Mesenchymal stem cell (in vitro differentiated cells and primary cell): Measurements from ENCODE around the gene ITFG1.

Experiments used
- DNase-seq: peaks from one replicate; pipeline ENCODE4 v3.0.0-alpha.2; 2013
- H2AFZ ChIP-seq: one replicate; pipeline ENCODE4 v1.6.1; 2013; ENCODE audit warnings: low read depth, mild to moderate bottlenecking, control low read depth, inconsistent platforms, low read length, moderate library complexity
- H2AK5ac ChIP-seq: 2 replicates; pipeline ENCODE4 v1.6.1; 2013; ENCODE audit warnings: low read length, moderate library complexity, mild to moderate bottlenecking, inconsistent platforms; ENCODE audit not compliant: severe bottlenecking
- H2BK120ac ChIP-seq: one replicate; pipeline ENCODE4 v1.6.1; 2013; ENCODE audit warnings: low read depth, mild to moderate bottlenecking, inconsistent platforms, low read length, moderate library complexity
- H2BK12ac ChIP-seq, 2 experiments: one replicate each; pipeline ENCODE4 v1.6.1; 2013; ENCODE audit warnings: inconsistent platforms in 2 of 2, low read length in 2 of 2, mild to moderate bottlenecking in 2 of 2, moderate library complexity in 2 of 2, control low read depth in 1 of 2
- H2BK15ac ChIP-seq: one replicate; pipeline ENCODE4 v1.6.1; 2013; ENCODE audit warnings: mild to moderate bottlenecking, low read depth, inconsistent platforms; ENCODE audit not compliant: poor library complexity, severe bottlenecking
- H2BK5ac ChIP-seq: 2 replicates; pipeline ENCODE4 v1.6.1; 2013; ENCODE audit warnings: low read depth, mild to moderate bottlenecking, low read length, control low read depth, inconsistent platforms; ENCODE audit not compliant: poor library complexity, severe bottlenecking
- H3K14ac ChIP-seq, 2 experiments: one replicate each; pipeline ENCODE4 v1.6.1; 2013; ENCODE audit warnings: inconsistent platforms in 2 of 2, low read length in 2 of 2, control low read depth in 1 of 2, mild to moderate bottlenecking in 1 of 2, moderate library complexity in 1 of 2
- H3K18ac ChIP-seq, 2 experiments: one replicate each; pipeline ENCODE4 v1.6.1; 2013; ENCODE audit warnings: inconsistent platforms in 2 of 2, low read length in 2 of 2, control low read depth in 1 of 2, low read depth in 1 of 2, mild to moderate bottlenecking in 1 of 2
- H3K23ac ChIP-seq, 2 experiments: one replicate each; pipeline ENCODE4 v1.6.1; 2013; ENCODE audit warnings: inconsistent platforms in 2 of 2, low read length in 2 of 2, mild to moderate bottlenecking in 2 of 2, moderate library complexity in 2 of 2, control low read depth in 1 of 2
- H3K27ac ChIP-seq: 2 replicates; pipeline ENCODE4 v1.5.1; 2013; ENCODE audit warnings: mild to moderate bottlenecking, moderate library complexity, low read length, control low read depth, inconsistent platforms; ENCODE audit not compliant: poor library complexity, severe bottlenecking
- H3K27me3 ChIP-seq, 2 experiments: 2 replicates each; pipeline versions ENCODE4 v1.6.1 to v1.7.0; 2013; ENCODE audit warnings: low read length in 2 of 2, mild to moderate bottlenecking in 2 of 2, moderate library complexity in 2 of 2, control low read depth in 1 of 2, inconsistent platforms in 1 of 2; ENCODE audit not compliant: control insufficient read depth in 1 of 2, insufficient read depth in 1 of 2
- H3K36me3 ChIP-seq, 2 experiments: 2 replicates each; pipeline versions ENCODE4 v1.6.1 to v1.7.0; 2013; ENCODE audit warnings: low read length in 2 of 2, control low read depth in 1 of 2, inconsistent platforms in 1 of 2, low read depth in 1 of 2, mild to moderate bottlenecking in 1 of 2; ENCODE audit not compliant: insufficient read depth in 2 of 2, control insufficient read depth in 1 of 2
- H3K4ac ChIP-seq, 2 experiments: one replicate each; pipeline ENCODE4 v1.6.1; 2013; ENCODE audit warnings: inconsistent platforms in 2 of 2, low read length in 2 of 2, mild to moderate bottlenecking in 2 of 2, moderate library complexity in 2 of 2, control low read depth in 1 of 2, low read depth in 1 of 2
- H3K4me1 ChIP-seq: 2 replicates; pipeline ENCODE4 v1.6.1; 2013; ENCODE audit warnings: low read depth, low read length, control low read depth; ENCODE audit not compliant: control insufficient read depth, insufficient read depth
- H3K4me2 ChIP-seq: 2 replicates; pipeline ENCODE4 v1.6.1; 2013; ENCODE audit warnings: low read length, mild to moderate bottlenecking, inconsistent platforms; ENCODE audit not compliant: poor library complexity, severe bottlenecking
- H3K4me3 ChIP-seq, 2 experiments: 2 replicates each; pipeline versions ENCODE4 v1.5.1 to v1.7.0; 2013; ENCODE audit warnings: low read length in 2 of 2, mild to moderate bottlenecking in 2 of 2, control low read depth in 1 of 2, low read depth in 1 of 2; ENCODE audit not compliant: insufficient read depth in 1 of 2
- H3K79me1 ChIP-seq: replicated peaks from 2 replicates; pipeline ENCODE4 v1.6.1; 2013; ENCODE audit warnings: mild to moderate bottlenecking, control low read depth, low read length, inconsistent platforms; ENCODE audit not compliant: poor library complexity, severe bottlenecking
- H3K9ac ChIP-seq: 2 replicates; pipeline ENCODE4 v1.7.0; 2013; ENCODE audit warnings: mild to moderate bottlenecking, low read length, moderate library complexity
- H3K9me3 ChIP-seq: 2 replicates; pipeline ENCODE4 v1.7.0; 2013; ENCODE audit warnings: mild to moderate bottlenecking, low read length; ENCODE audit not compliant: control insufficient read depth
- H4K8ac ChIP-seq: one replicate; pipeline ENCODE4 v1.6.1; 2013; ENCODE audit warnings: inconsistent platforms, mild to moderate bottlenecking, low read length, moderate library complexity
- H4K91ac ChIP-seq: one replicate; pipeline ENCODE4 v1.6.1; 2013; ENCODE audit warnings: mild to moderate bottlenecking, low read length, inconsistent platforms
- WGBS: methylation state at CpG from one replicate; pipeline ENCODE4 v1.1.7; 2013; ENCODE audit warnings: mixed read lengths; 5-methylcytosine and 5-hydroxymethylcytosine counted together

ITFG1 gene

DNA sequence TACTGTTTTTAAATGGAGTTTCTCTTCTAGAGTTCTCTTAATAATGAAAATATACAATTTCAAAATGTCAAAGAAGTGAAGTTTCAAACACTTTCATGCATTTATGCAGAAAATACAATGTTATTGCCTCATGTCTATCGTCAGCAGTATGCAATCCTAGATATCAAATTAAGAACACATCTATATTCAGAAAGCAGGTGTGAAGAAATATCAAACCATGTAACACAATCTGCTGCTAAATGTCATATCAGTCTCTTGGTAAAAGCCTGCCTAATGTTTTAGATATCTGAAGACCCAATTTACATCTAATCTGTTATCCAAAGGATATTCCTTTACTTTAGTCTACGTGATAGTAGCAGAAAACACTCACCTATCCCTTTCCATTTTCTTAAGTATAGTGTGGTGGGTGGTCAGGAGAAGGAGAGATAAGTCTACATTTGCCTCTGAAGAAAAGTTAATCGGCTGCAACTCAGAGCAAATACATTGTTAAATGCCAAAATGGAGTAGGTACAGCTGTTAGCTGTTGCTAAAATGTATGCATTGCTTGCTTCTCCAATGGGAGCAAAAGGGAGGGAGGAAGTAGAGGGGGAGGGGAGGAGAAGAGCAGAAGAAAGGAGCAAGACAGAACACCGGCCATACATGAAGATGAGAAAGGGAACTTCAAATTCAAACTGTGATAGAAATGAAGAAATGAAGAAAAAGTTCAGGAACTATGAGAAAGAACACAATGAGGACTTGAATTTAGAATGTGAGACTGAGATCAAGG lies 64.9 kb downstream of the ITFG1 start:
- Histone ChIP-seq H3K36me3 (peaks cover 2 to 12% of the 10 kb centered on the region in 2 experiments), H2BK120ac (no peak overlapping the region), H4K8ac (no peak overlapping the region), H3K79me1 (peaks cover 6% of the 10 kb centered on the region), H3K23ac (no peak overlapping the region), H3K9ac (no peak overlapping the region), H3K27ac (no peak overlapping the region), H3K4me1 (peaks cover 4% of the 10 kb centered on the region), H2BK15ac (no peak overlapping the region), H3K27me3 (no peaks in the 10 kb centered on the region), H3K18ac (no peak overlapping the region), H2BK5ac (no peak overlapping the region), H4K91ac (no peak overlapping the region), H2AK5ac (no peak overlapping the region), H2BK12ac (no peak overlapping the region), H3K4me2 (no peak overlapping the region), H3K4ac (no peak overlapping the region), H3K4me3 (no peak overlapping the region), H3K9me3 (no peaks in the 10 kb centered on the region), H2AFZ (no peak overlapping the region), H3K14ac (no peak overlapping the region)
- DNase-seq: no peak
- WGBS: 93% methylated on average over 3 of the region's 4 CpGs

DNA sequence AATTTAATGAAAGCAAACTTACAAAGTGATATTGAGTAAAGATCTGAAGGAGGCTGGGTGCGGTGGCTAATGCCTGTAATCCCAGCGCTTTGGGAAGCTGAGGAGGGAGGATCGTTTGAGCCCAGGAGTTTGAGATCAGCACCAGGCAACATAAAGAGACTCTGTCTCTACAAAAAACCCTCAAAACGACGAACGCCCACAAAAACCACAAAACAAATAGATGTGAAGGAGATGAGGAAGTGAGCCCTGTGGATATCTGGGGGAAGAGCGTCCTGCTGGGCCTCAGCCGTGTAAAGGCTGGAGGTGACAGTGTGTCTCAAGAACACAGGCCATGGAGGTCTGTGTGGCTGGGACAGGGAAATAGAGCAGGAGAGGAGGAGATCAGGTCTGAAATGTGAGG lies 68.8 kb downstream of the ITFG1 start:
- H2BK12ac ChIP-seq: no peak overlapping the region
- WGBS: 61% methylated on average over 3 of the region's 8 CpGs
- no peak overlapping the region for H3K4me2 ChIP-seq
- peak overlapping the region in 1 of 2 experiments; percentile 42 for H3K14ac ChIP-seq
- H3K9ac ChIP-seq: no peak overlapping the region
- H3K9me3 ChIP-seq: no peaks in the 10 kb centered on the region
- H3K4me1 ChIP-seq: peaks cover 4% of the 10 kb centered on the region
- no peak overlapping the region for H3K4me3 ChIP-seq
- no peak overlapping the region for H2AK5ac ChIP-seq
- no peak overlapping the region for H3K18ac ChIP-seq
- no peaks in the 10 kb centered on the region for H3K27me3 ChIP-seq
- peaks cover 4% of the 10 kb centered on the region for H3K79me1 ChIP-seq
- no peak overlapping the region for H4K91ac ChIP-seq
- H2BK5ac ChIP-seq: no peak overlapping the region
- H3K23ac ChIP-seq: no peak overlapping the region
- H3K27ac ChIP-seq: peak overlapping the region; percentile 10
- H2BK15ac ChIP-seq: no peak overlapping the region
- peak overlapping the region; percentile 35 for H4K8ac ChIP-seq
- peak; percentile 24 for DNase-seq
- no peak overlapping the region for H2BK120ac ChIP-seq
- peaks cover 0 to 12% of the 10 kb centered on the region in 2 experiments for H3K36me3 ChIP-seq
- no peak overlapping the region for H3K4ac ChIP-seq
- H2AFZ ChIP-seq: no peak overlapping the region

DNA sequence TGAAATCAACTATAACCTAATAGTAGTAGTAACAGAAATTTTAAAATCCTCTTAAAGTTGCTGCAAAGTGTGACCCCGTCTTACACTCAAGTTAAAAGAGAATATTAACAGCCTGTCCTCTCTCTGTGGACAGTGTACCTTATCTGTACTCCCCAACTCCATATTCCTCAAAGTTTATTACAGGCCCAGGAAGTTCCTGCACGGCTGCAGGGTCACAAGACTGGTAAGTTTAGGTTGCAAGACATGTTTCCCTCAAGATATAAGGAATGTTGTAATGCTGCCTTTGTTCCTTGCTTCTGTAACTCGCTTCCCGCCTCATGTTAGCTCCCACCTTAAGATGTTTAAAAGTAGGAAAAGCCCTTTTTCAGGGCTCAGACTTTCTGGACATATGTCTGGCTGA lies 72.2 kb downstream of the ITFG1 start:
- no peak overlapping the region for H4K8ac ChIP-seq
- peak overlapping the region in 1 of 2 experiments; percentile 9 for H3K14ac ChIP-seq
- no peak for DNase-seq
- H3K4me1 ChIP-seq: peaks cover 4% of the 10 kb centered on the region
- no peak overlapping the region for H3K27ac ChIP-seq
- H3K4me2 ChIP-seq: no peak overlapping the region
- no peaks in the 10 kb centered on the region for H3K9me3 ChIP-seq
- H2AFZ ChIP-seq: no peak overlapping the region
- no peak overlapping the region for H3K23ac ChIP-seq
- H3K18ac ChIP-seq: no peak overlapping the region
- H2BK15ac ChIP-seq: no peak overlapping the region
- no peak overlapping the region for H3K4ac ChIP-seq
- H2BK12ac ChIP-seq: no peak overlapping the region
- no peak overlapping the region for H2BK5ac ChIP-seq
- no peak overlapping the region for H3K4me3 ChIP-seq
- H2AK5ac ChIP-seq: no peak overlapping the region
- H3K36me3 ChIP-seq: peaks cover 0 to 3% of the 10 kb centered on the region in 2 experiments
- H3K9ac ChIP-seq: no peak overlapping the region
- WGBS: 70% methylated on average over 4 of the region's 4 CpGs
- no peak overlapping the region for H4K91ac ChIP-seq
- no peaks in the 10 kb centered on the region for H3K27me3 ChIP-seq
- peaks cover 10% of the 10 kb centered on the region for H3K79me1 ChIP-seq
- no peak overlapping the region for H2BK120ac ChIP-seq

DNA sequence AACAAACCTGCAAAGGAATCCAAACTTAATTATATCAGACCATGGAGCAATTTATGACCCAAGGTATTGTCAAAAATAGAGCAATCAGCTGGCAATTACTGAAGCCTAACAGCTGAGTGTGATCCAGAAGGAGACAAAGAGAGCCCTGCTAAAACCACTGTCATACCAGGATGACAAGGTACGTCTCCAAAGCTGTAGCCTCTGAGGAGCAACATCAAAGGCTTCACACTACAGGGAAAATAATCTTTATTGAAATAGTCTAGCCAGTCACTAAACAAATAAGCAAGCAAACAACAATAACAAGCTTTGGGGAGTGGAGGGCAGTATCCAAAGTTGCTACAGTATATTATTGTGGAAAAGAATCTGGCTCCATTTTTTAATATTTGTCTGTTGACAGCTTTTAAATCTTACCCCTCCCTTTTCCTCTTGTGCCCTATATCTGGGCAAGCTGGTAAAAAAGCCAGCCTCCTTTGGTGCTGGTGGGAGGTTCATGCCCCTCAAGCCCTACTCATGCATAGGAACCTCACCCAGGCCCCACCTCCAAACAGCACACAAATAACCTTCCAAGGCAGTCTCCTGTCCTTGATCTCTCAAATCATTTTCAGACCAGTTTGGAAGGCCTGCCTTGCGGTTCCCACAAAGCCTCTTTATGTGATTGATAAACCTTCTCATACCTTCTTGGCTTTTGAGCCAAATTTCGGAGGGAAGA lies 73.7 kb downstream of the ITFG1 start:
- WGBS: 93% methylated on average over 3 of the region's 3 CpGs
- no peak overlapping the region for H3K4me2 ChIP-seq

More for the DNA sequence above, 73.7 kb downstream of the ITFG1 start:
- H3K23ac ChIP-seq: no peak overlapping the region
- peaks cover 10% of the 10 kb centered on the region for H3K79me1 ChIP-seq
- no peak overlapping the region for H2BK120ac ChIP-seq
- no peaks in the 10 kb centered on the region for H3K9me3 ChIP-seq
- H3K14ac ChIP-seq: no peak overlapping the region
- no peak overlapping the region for H3K9ac ChIP-seq
- peaks cover 0 to 3% of the 10 kb centered on the region in 2 experiments for H3K36me3 ChIP-seq
- peaks cover 2% of the 10 kb centered on the region for H3K4me1 ChIP-seq
- no peak overlapping the region for H4K8ac ChIP-seq
- DNase-seq: no peak
- H3K18ac ChIP-seq: no peak overlapping the region
- no peak overlapping the region for H3K27ac ChIP-seq
- H2BK12ac ChIP-seq: no peak overlapping the region
- H3K4me3 ChIP-seq: no peak overlapping the region
- H3K4ac ChIP-seq: no peak overlapping the region
- H2BK5ac ChIP-seq: no peak overlapping the region
- H4K91ac ChIP-seq: no peak overlapping the region
- H2BK15ac ChIP-seq: no peak overlapping the region
- H2AFZ ChIP-seq: no peak overlapping the region
- H3K27me3 ChIP-seq: no peaks in the 10 kb centered on the region
- no peak overlapping the region for H2AK5ac ChIP-seq
